Lower leg skin (tissue), 3 donors: ENCODE results near the gene TULP4.
"Not testable (repeated sequence)": the region's sequence is repeated elsewhere in the genome, so short reads cannot be mapped to it uniquely, and the experiment has no call there.

Experiments used
- CTCF ChIP-seq, 3 donors: fragments of 450-650 bp; IDR thresholded peaks; one replicate each; pipeline ENCODE4 v1.5.1; 2016; ENCODE audit warnings: antibody characterized with exemption in 3 of 3, mild to moderate bottlenecking in 3 of 3, moderate library complexity in 2 of 3
- POLR2A ChIP-seq, 2 donors: fragments of 450-650 bp; IDR thresholded peaks; one replicate each; pipeline ENCODE4 v1.6.1; 2016 to 2017; ENCODE audit warnings: antibody characterized with exemption in 2 of 2, mild to moderate bottlenecking in 1 of 2, moderate library complexity in 1 of 2

DNA sequence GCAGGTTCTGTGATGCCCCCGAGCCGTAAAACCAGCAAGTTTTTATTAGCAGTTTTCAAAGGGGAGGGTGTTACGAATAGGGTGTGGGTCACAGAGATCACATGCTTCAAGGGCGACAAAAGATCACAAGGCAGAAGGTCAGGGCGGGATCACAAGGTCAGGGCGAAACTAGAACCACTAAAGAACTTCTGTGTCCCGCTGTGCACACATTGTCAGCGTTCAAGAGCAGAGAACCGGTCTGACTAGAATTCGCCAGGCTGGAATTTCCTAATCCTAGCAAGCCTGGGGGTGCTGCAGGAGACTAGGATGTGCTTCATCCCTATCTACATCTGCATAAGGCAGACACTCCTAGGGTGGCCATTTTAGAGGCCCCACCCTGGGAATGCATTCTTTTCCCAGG, 26.9 kb downstream of the TULP4 start:
- TF ChIP-seq CTCF, POLR2A (IDR thresholded peaks at IDR 0.05): not testable (repeated sequence)
